Measurements from ENCODE around the gene HERC2.
"Not testable (repeated sequence)": the region's sequence is repeated elsewhere in the genome, so short reads cannot be mapped to it uniquely, and the experiment has no call there.

HERC2 gene

GRCh38 chr15:28265334-28266019 is 56.5 kb downstream of the HERC2 start:
- H3K9me3 ChIP-seq (ENCODE audit: control insufficient read depth, insufficient read depth, low read length) = no peaks in the 10 kb centered on the region
- H3K9ac ChIP-seq (ENCODE audit: low read depth, low read length) = no peak overlapping the region
- peaks cover 19% of the 10 kb centered on the region for H3K36me3 ChIP-seq (ENCODE audit: insufficient read depth, low read length)
- no peaks in the 10 kb centered on the region; the same call in 1 of the 2 replicates for H3K4me1 ChIP-seq (ENCODE audit: insufficient read depth, low read length)

GRCh38 chr15:28264166-28264565 is 57.8 kb downstream of the HERC2 start:
- H3K36me3 ChIP-seq (ENCODE audit: insufficient read depth, low read length) = peaks cover 19% of the 10 kb centered on the region

GRCh38 chr15:28262438-28262837 is 59.5 kb downstream of the HERC2 start:
- Histone ChIP-seq H3K9me3 (ENCODE audit: control insufficient read depth, insufficient read depth, low read length) (no peaks in the 10 kb centered on the region), H3K36me3 (ENCODE audit: insufficient read depth, low read length) (peaks cover 12% of the 10 kb centered on the region), H3K4me1 (ENCODE audit: insufficient read depth, low read length) (no peaks in the 10 kb centered on the region; the same call in 1 of the 2 replicates), H3K9ac (ENCODE audit: low read depth, low read length) (no peak overlapping the region)

More at GRCh38 chr15:28264166-28264565, 57.8 kb downstream of the HERC2 start:
- Histone ChIP-seq H3K9ac (ENCODE audit: low read depth, low read length) (no peak overlapping the region), H3K4me1 (ENCODE audit: insufficient read depth, low read length) (no peaks in the 10 kb centered on the region; the same call in 1 of the 2 replicates), H3K9me3 (ENCODE audit: control insufficient read depth, insufficient read depth, low read length) (no peaks in the 10 kb centered on the region)

- Histone ChIP-seq H3K9me3 (ENCODE audit: control insufficient read depth, insufficient read depth, low read length) (no peaks in the 10 kb centered on the region), H3K4me1 (ENCODE audit: insufficient read depth, low read length) (no peaks in the 10 kb centered on the region; the same call in 1 of the 2 replicates), H3K36me3 (ENCODE audit: insufficient read depth, low read length) (peaks cover 9% of the 10 kb centered on the region), H3K9ac (ENCODE audit: low read depth, low read length) (no peak overlapping the region)
Measured at GRCh38 chr15:28260722-28261121, 61.3 kb downstream of the HERC2 start.

GRCh38 chr15:28260317-28260716 is 61.7 kb downstream of the HERC2 start:
- H3K9ac ChIP-seq (ENCODE audit: low read depth, low read length) = no peak overlapping the region
- H3K4me1 ChIP-seq (ENCODE audit: insufficient read depth, low read length) = no peaks in the 10 kb centered on the region; the same call in 1 of the 2 replicates
- H3K36me3 ChIP-seq (ENCODE audit: insufficient read depth, low read length) = peaks cover 9% of the 10 kb centered on the region; the same call in 1 of the 2 replicates
- no peaks in the 10 kb centered on the region for H3K9me3 ChIP-seq (ENCODE audit: control insufficient read depth, insufficient read depth, low read length)

- H3K9me3 ChIP-seq (ENCODE audit: control insufficient read depth, insufficient read depth, low read length) = no peaks in the 10 kb centered on the region
- H3K36me3 ChIP-seq (ENCODE audit: insufficient read depth, low read length) = peaks cover 5% of the 10 kb centered on the region
- H3K4me1 ChIP-seq (ENCODE audit: insufficient read depth, low read length) = no peaks in the 10 kb centered on the region; the same call in 1 of the 2 replicates
- no peak overlapping the region for H3K9ac ChIP-seq (ENCODE audit: low read depth, low read length)
Measured at GRCh38 chr15:28255965-28256364, 66.0 kb downstream of the HERC2 start.

GRCh38 chr15:28252831-28253230 is 69.1 kb downstream of the HERC2 start:
- H3K36me3 ChIP-seq (ENCODE audit: insufficient read depth, low read length) = peaks cover 18% of the 10 kb centered on the region
- no peaks in the 10 kb centered on the region for H3K4me1 ChIP-seq (ENCODE audit: insufficient read depth, low read length)
- H3K9me3 ChIP-seq (ENCODE audit: control insufficient read depth, insufficient read depth, low read length) = no peaks in the 10 kb centered on the region
- H3K9ac ChIP-seq (ENCODE audit: low read depth, low read length) = no peak overlapping the region

GRCh38 chr15:28246605-28247004 is 75.4 kb downstream of the HERC2 start:
- H3K9ac ChIP-seq (ENCODE audit: low read depth, low read length) = no peak overlapping the region
- H3K36me3 ChIP-seq (ENCODE audit: insufficient read depth, low read length) = peaks cover 34% of the 10 kb centered on the region
- peaks cover 4% of the 10 kb centered on the region; the same call in 1 of the 2 replicates for H3K9me3 ChIP-seq (ENCODE audit: control insufficient read depth, insufficient read depth, low read length)
- no peaks in the 10 kb centered on the region for H3K4me1 ChIP-seq (ENCODE audit: insufficient read depth, low read length)

GRCh38 chr15:28243901-28244300 is 78.1 kb downstream of the HERC2 start:
- peaks cover 4% of the 10 kb centered on the region; the same call in 1 of the 2 replicates for H3K9me3 ChIP-seq (ENCODE audit: control insufficient read depth, insufficient read depth, low read length)
- H3K9ac ChIP-seq (ENCODE audit: low read depth, low read length) = no peak overlapping the region
- no peaks in the 10 kb centered on the region for H3K4me1 ChIP-seq (ENCODE audit: insufficient read depth, low read length)
- H3K36me3 ChIP-seq (ENCODE audit: insufficient read depth, low read length) = peaks cover 29% of the 10 kb centered on the region

- Histone ChIP-seq H3K9ac (ENCODE audit: low read depth, low read length) (no peak overlapping the region), H3K36me3 (ENCODE audit: insufficient read depth, low read length) (peaks cover 26% of the 10 kb centered on the region), H3K9me3 (ENCODE audit: control insufficient read depth, insufficient read depth, low read length) (peaks cover 4% of the 10 kb centered on the region; the same call in 1 of the 2 replicates), H3K4me1 (ENCODE audit: insufficient read depth, low read length) (no peaks in the 10 kb centered on the region)
Measured at GRCh38 chr15:28243399-28243798, 78.6 kb downstream of the HERC2 start.

GRCh38 chr15:28238296-28238695 is 83.7 kb downstream of the HERC2 start:
- H3K9ac ChIP-seq (ENCODE audit: low read depth, low read length); H3K36me3 ChIP-seq (ENCODE audit: insufficient read depth, low read length); H3K4me1 ChIP-seq (ENCODE audit: insufficient read depth, low read length); H3K9me3 ChIP-seq (ENCODE audit: control insufficient read depth, insufficient read depth, low read length): not testable (repeated sequence)

- not testable (repeated sequence) for H3K9ac ChIP-seq (ENCODE audit: low read depth, low read length); H3K4me1 ChIP-seq (ENCODE audit: insufficient read depth, low read length); H3K9me3 ChIP-seq (ENCODE audit: control insufficient read depth, insufficient read depth, low read length); H3K36me3 ChIP-seq (ENCODE audit: insufficient read depth, low read length)
Measured at GRCh38 chr15:28231743-28232142, 90.2 kb downstream of the HERC2 start.

- not testable (repeated sequence) for H3K9ac ChIP-seq (ENCODE audit: low read depth, low read length); H3K36me3 ChIP-seq (ENCODE audit: insufficient read depth, low read length); H3K4me1 ChIP-seq (ENCODE audit: insufficient read depth, low read length); H3K9me3 ChIP-seq (ENCODE audit: control insufficient read depth, insufficient read depth, low read length)
Measured at GRCh38 chr15:28231336-28231735, 90.6 kb downstream of the HERC2 start.

- not testable (repeated sequence) for H3K9ac ChIP-seq (ENCODE audit: low read depth, low read length); H3K9me3 ChIP-seq (ENCODE audit: control insufficient read depth, insufficient read depth, low read length); H3K36me3 ChIP-seq (ENCODE audit: insufficient read depth, low read length); H3K4me1 ChIP-seq (ENCODE audit: insufficient read depth, low read length)
Measured at GRCh38 chr15:28228990-28229640, 92.9 kb downstream of the HERC2 start.

GRCh38 chr15:28228096-28228495 is 93.9 kb downstream of the HERC2 start:
- Histone ChIP-seq H3K36me3 (ENCODE audit: insufficient read depth, low read length) (no peaks in the 10 kb centered on the region), H3K9ac (ENCODE audit: low read depth, low read length) (no peak overlapping the region), H3K9me3 (ENCODE audit: control insufficient read depth, insufficient read depth, low read length) (no peaks in the 10 kb centered on the region), H3K4me1 (ENCODE audit: insufficient read depth, low read length) (no peaks in the 10 kb centered on the region)
